ENCODE data around the gene BBS4. TPM values are rescaled to one million over a fixed set of nuclear protein-coding genes. Genes with fewer than 3 reads are reported as not detected.
A peak's percentile ranks its signal among the peaks of the same experiment; 100 is the strongest.

The BBS4 gene
- total and polyA plus RNA-seq, 10 donors = 7.5 to 20.7 (median 13.4) TPM

DNA sequence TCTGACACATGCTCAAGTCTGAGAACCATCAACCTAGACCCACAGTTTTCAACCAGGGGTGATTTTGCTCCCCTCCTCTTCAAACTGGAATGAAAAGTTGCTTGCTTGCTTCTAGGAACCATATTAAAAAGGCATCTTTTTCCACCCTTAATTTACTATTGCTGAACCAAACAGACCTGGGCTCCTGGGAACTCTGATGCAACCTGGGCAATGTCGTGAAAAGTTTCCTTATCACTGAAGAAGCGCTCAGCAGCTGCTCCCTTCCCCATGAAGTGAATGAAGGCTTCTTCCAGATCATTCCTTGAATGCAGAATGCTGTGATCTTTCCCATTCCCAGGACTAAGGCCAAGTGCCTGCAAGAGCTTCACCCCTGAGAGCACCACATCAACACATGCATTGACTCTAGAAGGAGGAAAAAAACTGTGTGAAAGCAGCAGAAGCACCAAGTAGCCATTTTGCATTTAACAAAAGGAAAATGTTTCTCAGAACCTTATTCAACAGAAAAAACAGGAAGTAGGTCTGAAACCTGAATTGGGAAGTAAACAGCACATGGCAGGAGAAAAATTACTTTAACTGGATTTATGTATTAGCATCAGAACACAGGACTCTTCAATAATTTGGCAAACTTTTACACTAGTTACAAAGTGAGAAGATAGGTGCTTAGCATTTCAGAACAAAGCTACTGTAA lies 88.8 kb downstream of the BBS4 start:
- WGBS, 5 donors = 61 to 88% (median 74%) methylated on average over 2 of the region's 2 CpGs
- peaks cover 2 to 68% (median 39%) of the 10 kb centered on the region in 6 donors for H3K4me1 ChIP-seq
- no peaks in the 10 kb centered on the region for H3K27me3 ChIP-seq (replicated peaks in 1 of 7)
- H3K4me3 ChIP-seq = peak overlapping the region in 1 of 8 donors; percentile 8
- DNase-seq = no peak
- intact Hi-C loops (cut with DNase I; ENCODE audit: low total_unique reads) = no loop called here
- TF ChIP-seq CTCF (IDR thresholded peaks at IDR 0.05 in 8 of 11, conservative IDR thresholded peaks at IDR 0.05 in 3 of 11) = no peak
- TF ChIP-seq POLR2A (IDR thresholded peaks at IDR 0.05) = no peak
- TF ChIP-seq POLR2AphosphoS5 (IDR thresholded peaks at IDR 0.05) = no peak
- H3K27ac ChIP-seq = peak overlapping the region in 7 of 8 donors; percentile 11 to 73 (median 57)
- H3K36me3 ChIP-seq = peaks cover 0 to 98% (median 63%) of the 10 kb centered on the region in 6 donors
- no peaks in the 10 kb centered on the region for H3K9me3 ChIP-seq

DNA sequence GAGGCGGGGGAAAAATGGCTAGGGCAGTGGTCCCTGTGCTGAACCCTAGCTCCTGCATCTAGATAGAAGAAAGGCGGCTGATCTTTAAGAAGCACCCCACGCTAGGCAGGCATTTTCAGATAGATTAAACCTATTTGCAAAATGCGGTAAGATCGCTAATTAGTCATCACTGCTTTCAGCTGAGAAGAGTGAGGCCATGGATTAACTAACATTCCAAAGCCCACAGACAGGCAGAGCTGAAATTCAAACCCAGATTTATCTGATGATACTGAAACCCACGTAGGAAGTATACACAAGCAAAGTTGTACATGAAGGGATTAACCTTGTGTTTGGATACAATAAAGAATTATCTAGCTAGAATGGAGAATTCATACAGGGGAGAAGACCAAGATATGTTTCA lies 92.8 kb downstream of the BBS4 start:
- no peak for DNase-seq
- no peaks in the 10 kb centered on the region for H3K9me3 ChIP-seq
- TF ChIP-seq POLR2A (IDR thresholded peaks at IDR 0.05) = no peak
- no peak for TF ChIP-seq CTCF (IDR thresholded peaks at IDR 0.05 in 8 of 11, conservative IDR thresholded peaks at IDR 0.05 in 3 of 11)
- no peak for TF ChIP-seq POLR2AphosphoS5 (IDR thresholded peaks at IDR 0.05)
- intact Hi-C loops (cut with DNase I; ENCODE audit: low total_unique reads) = no loop called here
- no peak overlapping the region for H3K27ac ChIP-seq
- peaks cover 9 to 90% (median 66%) of the 10 kb centered on the region in 6 donors for H3K4me1 ChIP-seq
- H3K27me3 ChIP-seq (replicated peaks in 1 of 7) = no peaks in the 10 kb centered on the region
- no peak overlapping the region for H3K4me3 ChIP-seq
- peaks cover 0 to 77% (median 34%) of the 10 kb centered on the region in 6 donors for H3K36me3 ChIP-seq
- WGBS, 5 donors = 82 to 95% (median 88%) methylated on average over 6 of the region's 6 CpGs

DNA sequence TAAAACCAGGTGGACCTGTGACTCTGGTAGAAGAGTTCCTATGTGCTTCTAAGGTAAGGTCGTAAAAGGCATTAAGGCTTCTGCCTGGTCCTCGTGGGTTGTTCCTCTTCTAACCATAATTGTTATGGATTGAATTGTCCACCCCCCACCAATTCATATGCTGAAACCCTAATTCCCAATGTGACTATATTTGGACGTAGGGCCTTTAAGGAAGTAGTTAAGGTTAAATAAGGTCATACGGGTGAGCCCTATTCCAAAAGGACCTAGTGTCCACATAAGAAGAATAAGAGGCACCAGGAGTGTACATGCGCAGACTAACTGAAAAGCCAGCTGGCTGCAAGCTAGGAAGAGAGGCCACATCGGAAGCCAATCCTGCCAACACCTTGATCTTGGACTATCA lies 95.6 kb downstream of the BBS4 start:
- Histone ChIP-seq H3K4me3 (peak overlapping the region in 6 of 8 donors; percentile 85 to 100 (median 96)), H3K4me1 (peaks cover 7 to 89% (median 51%) of the 10 kb centered on the region in 6 donors), H3K9me3 (no peaks in the 10 kb centered on the region), H3K27me3 (replicated peaks in 1 of 7) (no peaks in the 10 kb centered on the region), H3K27ac (peak overlapping the region in 5 of 8 donors; percentile 7 to 100 (median 98)), H3K36me3 (peaks cover 0 to 55% (median 24%) of the 10 kb centered on the region in 6 donors)
- no peak for DNase-seq
- intact Hi-C loops (cut with DNase I; ENCODE audit: low total_unique reads) = no loop called here
- TF ChIP-seq CTCF (IDR thresholded peaks at IDR 0.05 in 8 of 11, conservative IDR thresholded peaks at IDR 0.05 in 3 of 11) = no peak
- no peak for TF ChIP-seq POLR2A (IDR thresholded peaks at IDR 0.05)
- TF ChIP-seq POLR2AphosphoS5 (IDR thresholded peaks at IDR 0.05) = no peak
- WGBS, 5 donors = 64 to 84% (median 79%) methylated on average over 6 of the region's 6 CpGs

DNA sequence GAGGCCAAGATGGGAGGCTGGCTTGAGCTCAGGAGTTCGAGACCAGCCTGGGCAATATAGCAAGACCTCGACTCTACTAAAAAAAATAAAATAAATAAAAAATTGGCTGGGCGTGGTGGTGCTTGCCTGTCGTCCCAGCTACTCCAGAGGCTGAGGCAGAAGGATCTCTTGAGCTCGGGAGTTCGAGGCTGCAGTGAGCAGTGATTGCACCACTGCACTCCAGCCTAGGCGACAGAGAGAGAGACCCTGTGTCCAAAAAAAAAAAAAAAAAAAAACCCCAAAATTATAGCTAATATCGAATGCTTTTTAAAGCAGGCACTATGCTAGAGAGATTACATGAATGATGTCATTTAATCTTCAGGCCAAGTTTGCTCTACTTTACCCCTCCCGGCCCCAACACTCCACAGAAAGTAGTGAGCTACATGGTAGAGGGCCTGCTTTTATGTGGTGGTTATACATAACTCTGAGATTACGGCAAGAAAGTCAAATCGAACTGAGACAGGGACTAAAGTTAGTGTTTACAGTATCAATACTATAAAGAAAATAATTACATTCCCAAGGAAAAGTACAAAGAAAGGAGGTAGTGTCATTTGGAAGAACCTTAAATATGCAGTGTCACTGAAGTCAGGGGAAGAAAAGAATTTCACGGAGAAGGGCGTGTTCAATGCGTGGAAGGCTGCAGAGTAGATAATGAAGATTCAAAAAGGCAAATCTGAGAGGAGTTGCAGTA lies 96.4 kb downstream of the BBS4 start:
- intact Hi-C loops (cut with DNase I; ENCODE audit: low total_unique reads) = no loop called here
- no peak for DNase-seq
- H3K36me3 ChIP-seq = peaks cover 0 to 47% (median 21%) of the 10 kb centered on the region in 6 donors
- H3K27ac ChIP-seq = peak overlapping the region; percentile 89 to 100 (median 96)
- H3K4me3 ChIP-seq = peak overlapping the region; percentile 72 to 100 (median 96)
- H3K27me3 ChIP-seq (replicated peaks in 1 of 7) = no peaks in the 10 kb centered on the region
- peaks cover 7 to 84% (median 48%) of the 10 kb centered on the region in 6 donors for H3K4me1 ChIP-seq
- TF ChIP-seq POLR2AphosphoS5 (IDR thresholded peaks at IDR 0.05) = no peak
- no peak for TF ChIP-seq CTCF (IDR thresholded peaks at IDR 0.05 in 8 of 11, conservative IDR thresholded peaks at IDR 0.05 in 3 of 11)
- no peak for TF ChIP-seq POLR2A (IDR thresholded peaks at IDR 0.05)
- H3K9me3 ChIP-seq = no peaks in the 10 kb centered on the region
- WGBS, 5 donors = 45 to 55% (median 48%) methylated on average over 14 of the region's 14 CpGs
